Esophagus muscularis mucosa (tissue), 4 donors: Measurements from ENCODE around the gene GH2.
"Not testable (repeated sequence)": the region's sequence is repeated elsewhere in the genome, so short reads cannot be mapped to it uniquely, and the experiment has no call there.

Experiments
- CTCF ChIP-seq, 3 experiments: fragments of 200-600 bp in 2 of 3; fragments of 450-650 bp in 1 of 3; sonication (generic) in 2 of 3; IDR thresholded peaks; one replicate each; pipeline ENCODE4 v1.5.1; 2017 to 2019; ENCODE audit warnings: antibody characterized with exemption in 3 of 3, mild to moderate bottlenecking in 2 of 3, moderate library complexity in 1 of 3
- EP300 ChIP-seq: sonication (generic); formaldehyde crosslinking; IDR thresholded peaks from one replicate; pipeline ENCODE4 v1.6.1; 2017; ENCODE audit warnings: antibody characterized with exemption
- POLR2A ChIP-seq: fragments of 450-650 bp; IDR thresholded peaks from one replicate; pipeline ENCODE4 v1.6.1; 2017; ENCODE audit warnings: antibody characterized with exemption, moderate library complexity, mild to moderate bottlenecking, low read depth
- POLR2AphosphoS5 ChIP-seq, 2 donors: sonication (generic); formaldehyde crosslinking; IDR thresholded peaks; one replicate each; pipeline ENCODE4 v1.6.1; 2017; ENCODE audit warnings: antibody characterized with exemption in 2 of 2

DNA sequence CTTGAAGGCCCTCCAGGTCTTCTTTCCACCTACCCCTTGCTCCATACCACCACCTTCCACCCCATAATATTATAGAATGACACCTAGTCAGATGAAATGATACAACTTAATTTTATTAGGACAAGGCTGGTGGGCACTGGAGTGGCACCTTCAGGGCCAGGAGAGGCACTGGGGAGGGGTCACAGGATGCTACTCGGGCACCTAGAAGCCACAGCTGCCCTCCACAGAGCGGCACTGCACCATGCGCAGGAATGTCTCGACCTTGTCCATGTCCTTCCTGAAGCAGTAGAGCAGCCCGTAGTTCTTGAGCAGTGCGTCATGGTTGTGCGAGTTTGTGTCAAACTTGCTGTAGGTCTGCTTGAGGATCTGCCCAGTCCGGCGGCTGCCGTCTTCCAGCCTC lies 13.1 kb upstream of the GH2 start:
- TF ChIP-seq CTCF (IDR thresholded peaks at IDR 0.05); POLR2A; POLR2AphosphoS5 (IDR thresholded peaks at IDR 0.05); EP300: not testable (repeated sequence)
